Activated CD8-positive, alpha-beta memory T cell treated with anti-CD3 and anti-CD28 coated beads for 48 hours (primary cell): ENCODE results near the gene SMARCC1.

Source experiments
- DNase-seq, 3 experiments: peaks; one replicate each; pipeline ENCODE4 v3.0.0-alpha.2; 2020; ENCODE audit warnings: low read depth in 2 of 3, low spot score in 2 of 3

Gene SMARCC1

GRCh38 chr3:47590216-47590615 lies 191.5 kb downstream of the SMARCC1 start:
- DNase-seq, result no peak

- no peak for DNase-seq
These were observed 193.1 kb downstream of the SMARCC1 start for GRCh38 chr3:47588587-47588986.

DNA sequence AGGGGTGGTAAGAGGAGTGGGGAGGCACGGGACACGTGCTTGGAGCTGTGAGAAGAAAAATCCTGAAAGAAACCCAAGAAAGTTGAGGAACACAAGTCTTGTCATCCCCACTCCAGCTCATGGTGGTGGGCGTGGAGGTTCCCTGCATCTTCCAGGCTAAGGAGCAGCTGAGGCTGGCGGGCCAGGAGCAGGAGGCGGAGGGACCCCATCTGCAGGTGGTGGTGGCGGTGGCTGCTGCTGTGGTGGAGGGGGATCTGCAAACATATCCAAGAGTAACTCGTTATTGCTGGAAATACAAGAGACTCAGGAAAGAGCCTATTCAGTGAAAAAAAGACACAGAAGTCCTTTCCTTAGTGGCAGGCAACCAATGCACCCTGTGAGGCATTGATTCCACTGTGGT lies 193.6 kb downstream of the SMARCC1 start:
- no peak for DNase-seq

GRCh38 chr3:47586746-47587145 lies 194.9 kb downstream of the SMARCC1 start:
- DNase-seq, result no peak

- DNase-seq, result no peak
These were observed 198.2 kb downstream of the SMARCC1 start for GRCh38 chr3:47583320-47584075.

- DNase-seq, result no peak
These were observed 199.9 kb downstream of the SMARCC1 start for GRCh38 chr3:47581835-47582234.

DNA sequence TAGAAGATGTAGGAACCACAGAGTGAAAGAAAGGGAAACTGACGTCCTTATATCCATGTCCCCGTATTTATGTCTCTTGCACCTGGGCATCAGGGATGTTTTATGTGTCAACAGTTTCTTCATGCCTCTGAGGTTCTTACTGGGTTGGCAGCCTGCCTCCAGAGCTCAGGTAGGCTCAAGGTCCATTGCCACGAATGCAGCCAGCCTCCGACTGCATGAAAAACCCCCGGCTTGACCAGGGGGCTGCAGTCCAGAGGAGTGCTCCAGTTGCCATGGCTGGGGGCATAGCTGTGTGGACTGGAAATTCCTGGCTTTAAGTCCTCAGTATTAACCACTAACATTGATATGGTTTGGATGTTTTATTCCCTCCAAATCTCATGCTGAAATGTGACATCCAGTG lies 200.3 kb downstream of the SMARCC1 start:
- no peak for DNase-seq

DNA sequence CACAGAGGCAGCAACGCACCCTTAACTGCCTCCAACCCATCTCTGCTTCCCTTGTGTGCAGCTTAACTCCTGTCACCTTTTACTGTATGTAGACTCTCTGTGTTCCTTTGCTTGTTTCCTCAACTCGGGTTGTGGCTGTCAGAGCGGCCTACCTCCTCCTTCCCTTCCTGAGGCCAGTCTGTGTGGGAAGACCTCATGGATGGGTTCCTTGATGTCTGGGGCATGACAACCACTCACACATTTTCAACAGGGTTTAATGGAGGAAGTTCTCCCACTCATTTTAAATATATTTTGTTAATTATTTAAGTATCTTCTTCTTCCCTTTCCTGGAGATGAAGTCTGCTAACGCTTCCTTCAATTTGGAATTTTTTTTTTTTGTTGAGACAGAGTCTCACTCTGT lies 201.2 kb downstream of the SMARCC1 start:
- DNase-seq, result no peak

DNA sequence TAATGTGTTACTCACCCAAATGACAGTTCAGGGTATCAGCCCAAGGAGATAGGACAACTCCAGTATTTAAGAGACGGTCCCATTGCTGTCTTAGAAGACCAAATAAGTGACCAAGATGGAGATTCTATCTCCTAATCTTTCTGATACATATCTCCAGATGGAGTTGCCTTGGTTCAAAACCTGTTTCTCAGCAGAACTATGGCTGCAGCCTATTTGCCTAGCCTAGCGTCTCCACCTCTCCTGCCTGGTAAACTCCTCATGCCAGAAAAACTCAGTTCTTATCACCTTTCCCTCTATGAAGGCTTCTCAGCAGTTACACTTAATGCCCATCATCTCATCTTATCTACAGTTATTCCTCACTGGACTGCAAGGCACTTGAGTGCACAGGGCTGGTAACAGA lies 201.8 kb downstream of the SMARCC1 start:
- no peak for DNase-seq

- DNase-seq, result no peak
These were observed 202.7 kb downstream of the SMARCC1 start, which contains the start of gene CSPG5 for GRCh38 chr3:47578691-47579632. Gene CSPG5 (minus strand): TSS chr3:47578865. CDS start chr3:47578693, 172 bp downstream.

DNA sequence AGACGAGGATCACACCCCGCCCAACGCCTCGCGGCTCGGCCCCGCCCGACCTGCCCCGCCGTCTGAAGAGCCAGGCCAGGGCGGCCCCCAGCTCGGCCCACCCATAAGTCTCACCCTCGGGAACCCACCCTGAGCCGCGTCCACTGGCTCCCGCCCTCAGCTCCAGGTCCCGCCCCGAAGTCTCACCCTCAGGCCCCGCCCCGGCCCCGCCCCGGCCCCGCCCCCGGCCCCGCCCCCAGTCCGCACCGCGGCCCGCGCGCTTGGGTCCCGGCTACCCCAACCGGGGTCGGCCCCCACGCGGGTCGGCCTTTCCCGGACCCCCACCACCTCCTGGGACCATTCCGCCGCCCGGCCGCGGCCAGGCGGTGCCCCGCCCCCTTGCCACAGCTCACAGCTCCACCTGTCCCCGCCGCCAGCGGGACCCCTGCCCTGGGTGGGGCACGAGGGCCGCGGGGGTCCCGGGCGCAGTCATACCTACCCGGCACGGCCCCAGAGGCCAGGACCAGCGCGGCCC lies 203.5 kb downstream of the SMARCC1 start:
- DNase-seq, result no peak

DNA sequence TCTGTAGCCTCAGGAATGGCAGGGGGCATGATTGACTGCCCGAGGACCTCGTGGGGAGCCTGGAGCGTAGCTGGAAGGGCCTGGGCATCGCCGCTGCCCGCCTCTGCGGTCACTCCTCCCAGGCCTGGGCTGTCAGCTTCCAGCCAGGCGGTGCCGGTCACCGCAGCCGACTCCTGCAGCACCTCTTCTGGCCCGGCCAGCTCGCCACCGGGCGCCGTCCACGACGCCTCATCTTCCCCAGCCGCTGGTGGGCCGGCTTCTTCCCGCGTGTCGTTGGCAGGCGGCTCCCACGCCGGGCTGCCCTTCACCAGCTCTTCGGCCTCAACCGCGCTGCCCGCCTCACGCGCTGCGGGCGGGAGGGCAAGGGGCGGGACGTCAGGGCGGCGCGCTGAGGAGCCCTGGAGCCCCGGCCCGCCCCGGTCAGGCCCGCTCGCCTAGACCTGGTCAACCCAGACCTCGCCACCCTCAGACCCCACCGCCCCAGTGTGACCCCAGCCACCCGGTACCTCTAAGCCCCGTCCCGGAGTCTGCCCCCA lies 204.0 kb downstream of the SMARCC1 start:
- no peak for DNase-seq

DNA sequence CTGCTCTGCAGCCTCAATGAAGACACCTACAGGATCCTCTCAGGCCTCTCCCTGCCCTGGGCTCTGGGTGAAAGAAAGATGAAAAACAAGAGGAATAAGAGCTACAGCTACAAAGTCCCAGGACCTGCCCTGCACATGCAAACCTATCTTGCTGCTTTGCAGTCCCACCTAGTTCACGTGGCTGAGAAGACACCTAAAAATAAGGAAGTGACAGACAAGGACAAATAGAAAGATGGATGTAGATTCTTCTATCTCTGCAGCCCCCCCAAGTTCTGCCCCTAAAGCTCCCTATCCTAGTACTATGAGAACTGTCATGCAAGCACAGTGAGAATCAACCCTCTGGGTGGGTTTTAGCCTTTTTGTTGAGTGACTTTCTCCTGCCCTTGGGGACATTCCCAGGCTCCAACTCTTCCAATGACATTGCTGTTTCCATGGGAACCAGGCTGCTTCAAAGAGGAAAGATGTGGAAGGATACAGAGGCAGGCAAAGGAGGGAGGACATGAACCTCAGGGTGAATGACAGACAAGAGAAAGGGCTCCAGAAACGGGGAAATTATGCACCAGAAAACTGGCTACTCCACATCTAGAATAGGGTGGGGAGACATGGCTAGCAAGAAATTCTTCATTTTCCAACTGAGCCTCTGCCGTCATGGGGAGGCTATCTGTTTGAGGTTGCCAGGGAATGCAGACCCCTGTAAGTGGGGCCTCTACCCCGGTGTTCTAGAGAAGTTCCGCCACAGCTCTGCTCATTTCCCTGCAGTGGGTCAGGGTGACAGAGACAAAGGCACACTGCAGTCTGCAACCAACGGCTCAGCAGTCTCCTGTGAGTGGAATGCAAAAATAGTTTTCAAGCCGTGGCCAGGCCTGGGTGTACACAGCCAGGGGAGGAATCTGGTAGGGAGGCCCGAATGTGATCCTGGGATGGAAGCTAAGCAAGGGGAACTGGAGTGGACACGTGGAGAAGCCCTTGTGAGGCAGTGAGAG lies 208.2 kb downstream of the SMARCC1 start:
- DNase-seq, result no peak

DNA sequence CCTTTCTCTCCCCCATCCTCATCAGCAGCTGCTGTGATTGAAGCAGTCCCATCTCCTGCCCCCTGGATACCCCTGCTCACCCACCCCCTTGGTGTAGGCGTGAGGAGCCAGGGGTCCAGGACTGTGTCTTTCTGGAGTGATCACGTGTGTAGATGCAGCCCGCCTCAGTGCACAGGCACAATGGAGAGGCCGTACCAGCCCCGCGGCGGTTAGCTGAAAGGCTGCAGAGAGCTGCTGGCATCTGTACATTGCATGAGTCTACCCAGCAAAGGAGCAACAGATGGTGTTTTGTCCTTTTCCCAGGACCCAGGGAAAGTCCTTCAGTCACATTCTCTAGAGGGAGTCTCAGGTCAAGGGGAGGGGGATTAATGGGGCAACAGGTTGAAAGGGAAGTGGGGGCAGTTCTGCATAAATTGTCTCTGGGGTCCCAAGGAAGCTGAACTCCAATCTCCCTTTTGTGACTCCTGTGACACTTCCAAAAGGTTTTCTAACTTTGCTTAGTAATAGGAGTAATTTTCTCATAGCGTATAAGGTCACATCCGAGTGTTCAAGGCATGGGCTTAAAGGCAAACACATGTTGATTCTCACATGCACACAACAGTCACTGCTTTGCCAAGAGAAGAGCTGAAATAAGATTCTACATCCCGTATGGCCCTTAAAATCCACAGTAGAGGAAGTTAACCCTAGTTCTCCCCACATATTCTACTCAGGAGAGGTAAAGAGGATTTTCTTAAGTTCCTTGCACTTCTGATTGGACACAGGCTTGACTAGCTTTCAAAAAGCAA lies 210.1 kb downstream of the SMARCC1 start:
- DNase-seq, result no peak

DNA sequence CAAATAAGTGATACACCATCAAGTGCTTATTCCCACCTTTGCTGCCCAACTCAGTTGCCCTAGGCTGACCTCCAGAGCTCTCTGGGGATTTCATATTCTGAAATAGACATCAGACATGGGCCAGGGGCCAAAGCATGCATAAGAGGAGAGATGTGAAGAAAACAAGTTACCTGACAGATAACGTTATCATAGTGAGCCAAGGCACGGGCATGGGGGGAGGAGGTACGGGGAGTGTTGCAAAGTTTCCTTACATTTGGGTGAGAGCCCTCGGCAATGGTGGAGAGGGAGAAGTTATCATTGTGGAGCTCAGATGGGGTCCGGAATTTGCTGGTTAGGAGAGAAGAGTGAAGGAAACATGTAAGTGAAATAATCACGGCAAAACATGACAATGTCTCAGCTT lies 212.8 kb downstream of the SMARCC1 start:
- no peak for DNase-seq

DNA sequence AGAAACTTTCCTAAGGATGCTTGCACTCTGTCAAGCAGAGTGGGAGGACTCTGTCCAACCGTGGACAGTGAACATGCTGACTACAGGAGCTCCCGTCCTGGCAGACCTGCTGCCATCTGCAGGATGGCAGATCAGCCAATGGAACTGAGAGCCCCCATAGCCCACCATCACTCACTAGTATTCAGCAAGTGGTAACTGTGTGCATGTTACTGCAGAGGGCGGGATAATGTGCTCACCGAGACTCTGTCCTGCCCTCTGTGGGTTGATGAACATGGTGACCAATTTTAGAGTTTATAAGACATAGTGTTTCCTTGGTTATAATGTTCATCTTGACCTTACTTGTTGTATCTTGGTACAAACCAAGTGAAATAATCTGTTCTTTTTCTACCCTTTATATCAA lies 214.5 kb downstream of the SMARCC1 start:
- DNase-seq, result no peak

- DNase-seq, result no peak
These were observed 215.0 kb downstream of the SMARCC1 start for GRCh38 chr3:47566667-47567066.

- DNase-seq, result no peak
These were observed 215.8 kb downstream of the SMARCC1 start for GRCh38 chr3:47565734-47566550.

DNA sequence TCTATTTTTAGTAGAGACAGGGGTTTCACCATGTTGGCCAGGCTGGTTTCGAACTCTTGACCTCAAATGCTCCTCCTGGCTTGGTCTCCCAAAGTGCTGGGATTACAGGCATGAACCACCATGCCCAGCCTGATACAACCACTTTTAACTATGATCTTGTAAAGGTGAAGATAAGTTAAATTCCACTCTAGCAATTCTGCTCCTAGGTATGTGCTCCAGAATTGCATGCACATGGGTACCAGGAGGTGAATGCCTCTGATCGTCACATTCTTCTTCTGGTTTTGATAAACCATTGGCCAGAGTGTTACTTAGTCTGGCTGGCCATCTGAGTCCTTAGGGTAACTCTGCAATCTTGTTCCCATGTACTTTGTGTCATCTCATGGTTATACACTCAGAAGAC lies 225.3 kb downstream of the SMARCC1 start:
- DNase-seq, result no peak
